ENCODE results near the gene DIAPH2.

The DIAPH2 gene

GRCh38 chrX:97314345-97314744 lies 629.7 kb downstream of the DIAPH2 start:
- no peak for DNase-seq

- DNase-seq, result no peak
Measured at GRCh38 chrX:97315939-97316338, 631.3 kb downstream of the DIAPH2 start.

- no peak for DNase-seq
Measured at GRCh38 chrX:97320305-97320704, 635.7 kb downstream of the DIAPH2 start.

- DNase-seq, result no peak
Measured at GRCh38 chrX:97322401-97322800, 637.8 kb downstream of the DIAPH2 start.

GRCh38 chrX:97326456-97326855 lies 641.8 kb downstream of the DIAPH2 start:
- no peak for DNase-seq

GRCh38 chrX:97328853-97329390 lies 644.3 kb downstream of the DIAPH2 start:
- DNase-seq, result no peak

GRCh38 chrX:97330151-97330550 lies 645.5 kb downstream of the DIAPH2 start:
- DNase-seq, result no peak

- DNase-seq, result no peak
Measured at GRCh38 chrX:97332963-97333362, 648.3 kb downstream of the DIAPH2 start.

GRCh38 chrX:97334850-97335249 lies 650.2 kb downstream of the DIAPH2 start:
- no peak for DNase-seq

- no peak for DNase-seq
Measured at GRCh38 chrX:97344724-97345123, 660.1 kb downstream of the DIAPH2 start.

GRCh38 chrX:97358941-97359340 lies 674.3 kb downstream of the DIAPH2 start:
- DNase-seq, result no peak

GRCh38 chrX:97363843-97364242 lies 679.2 kb downstream of the DIAPH2 start:
- DNase-seq, result no peak

GRCh38 chrX:97366237-97366636 lies 681.6 kb downstream of the DIAPH2 start:
- DNase-seq, result no peak

- no peak for DNase-seq
Measured at GRCh38 chrX:97367125-97367524, 682.5 kb downstream of the DIAPH2 start.

- DNase-seq, result no peak
Measured at GRCh38 chrX:97369947-97370346, 685.3 kb downstream of the DIAPH2 start.

- DNase-seq, result no peak
Measured at GRCh38 chrX:97372001-97372766, 687.5 kb downstream of the DIAPH2 start.

GRCh38 chrX:97374266-97374665 lies 689.6 kb downstream of the DIAPH2 start:
- no peak for DNase-seq

GRCh38 chrX:97380200-97380599 lies 695.6 kb downstream of the DIAPH2 start:
- DNase-seq, result no peak

GRCh38 chrX:97384685-97385084 lies 700.0 kb downstream of the DIAPH2 start:
- no peak for DNase-seq

GRCh38 chrX:97387004-97387403 lies 702.4 kb downstream of the DIAPH2 start:
- no peak for DNase-seq

- DNase-seq, result no peak
Measured at GRCh38 chrX:97389761-97390192, 705.1 kb downstream of the DIAPH2 start.

GRCh38 chrX:97397371-97397770 lies 712.7 kb downstream of the DIAPH2 start:
- DNase-seq, result no peak

GRCh38 chrX:97398030-97398551 lies 713.4 kb downstream of the DIAPH2 start:
- DNase-seq, result no peak

- DNase-seq, result no peak
Measured at GRCh38 chrX:97399400-97399799, 714.8 kb downstream of the DIAPH2 start.

- DNase-seq, result no peak
Measured at GRCh38 chrX:97400492-97400891, 715.9 kb downstream of the DIAPH2 start.
